Left renal cortex interstitium (tissue), 4 donors: ENCODE measurements around the gene NFIB. TPM values are rescaled to one million over a fixed set of nuclear protein-coding genes. Genes with fewer than 3 reads are reported as not detected.

Source experiments
- DNase-seq, 4 donors: peaks; one replicate each; pipeline ENCODE4 v3.0.0-alpha.2; 2013; ENCODE audit warnings: low read depth in 4 of 4, low spot score in 2 of 4, missing footprints in 1 of 4
- polyA plus RNA-seq, 4 donors: library from polyadenylated mRNA; unstranded; fragments of 120-200 nt; gene quantifications; one replicate each; pipeline ENCODE4 v1.2.1, GENCODE V29; 2013; ENCODE audit not compliant: insufficient read length in 4 of 4

The NFIB gene
- polyA plus RNA-seq, 4 donors: 16.2 to 21.5 (median 18.2) TPM

DNA sequence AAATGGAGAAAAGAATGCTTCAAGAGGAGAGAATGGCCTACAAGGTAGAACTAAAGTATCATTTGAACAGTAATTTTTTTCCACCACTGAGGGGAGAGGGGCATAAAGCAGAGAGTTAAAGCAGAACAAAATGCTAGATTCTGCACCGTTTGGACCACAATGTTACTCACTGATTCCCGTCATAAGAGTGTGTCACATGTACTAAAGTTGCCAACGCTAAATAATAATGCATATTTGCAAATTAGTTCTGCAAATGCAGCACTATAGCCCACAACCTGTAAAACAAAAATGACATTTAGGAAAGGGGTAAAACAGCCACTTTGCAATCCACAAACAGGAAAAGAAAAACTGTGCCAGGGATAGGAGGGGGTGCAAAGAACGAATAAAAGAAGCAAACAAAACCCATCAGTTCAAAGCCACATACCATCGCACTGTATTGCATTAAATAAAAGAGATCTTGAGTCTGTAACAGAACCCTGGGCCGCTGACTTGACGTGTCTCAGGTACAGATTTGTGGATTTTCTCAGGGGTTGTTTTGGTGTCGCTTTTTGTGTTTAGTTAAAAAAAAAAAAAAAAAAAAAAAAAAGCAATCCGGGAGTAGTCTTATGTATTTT, 7.7 kb upstream of the NFIB start:
- no peak for DNase-seq

DNA sequence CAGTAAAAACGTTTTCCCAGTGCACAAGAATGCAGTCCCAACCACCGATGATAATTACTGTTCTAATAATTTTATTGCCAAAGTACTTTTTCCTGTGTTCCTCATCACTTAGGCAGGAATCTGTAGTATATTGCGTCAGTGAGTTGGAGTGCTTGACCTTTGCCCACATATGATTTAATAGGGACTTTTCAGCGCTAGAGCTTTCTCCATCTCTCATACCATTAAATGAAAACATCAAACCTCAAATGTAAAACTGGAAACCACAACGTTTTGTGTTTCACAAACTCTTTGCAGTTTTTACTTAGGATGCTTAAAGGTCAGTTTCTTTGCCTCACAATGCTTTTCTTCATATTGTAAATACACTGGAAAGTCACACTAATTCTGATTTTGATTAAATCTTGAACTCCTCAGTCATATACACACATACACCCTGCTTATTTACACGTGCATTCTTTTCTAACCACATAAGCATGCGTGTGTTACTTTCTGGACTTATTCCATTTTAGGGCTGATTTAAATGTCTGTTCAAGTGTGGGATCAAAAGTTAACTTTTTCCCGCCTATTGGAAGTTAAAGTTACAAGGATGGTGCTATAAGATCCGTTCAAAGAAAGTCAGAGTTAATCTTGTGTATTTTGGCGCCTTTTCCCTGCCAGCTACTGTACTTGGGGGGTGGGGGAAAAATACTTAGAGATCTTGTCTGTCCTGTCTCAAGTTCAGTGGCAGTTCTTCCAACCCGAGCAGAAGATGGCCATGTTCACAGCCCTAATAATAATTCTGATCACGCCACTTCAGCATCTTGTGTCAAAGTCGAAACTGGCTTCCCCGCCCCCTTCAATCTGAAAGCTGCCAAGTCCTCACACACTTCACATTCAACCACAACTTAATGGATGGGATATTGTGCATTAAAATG, 6.6 kb upstream of the NFIB start:
- no peak for DNase-seq

DNA sequence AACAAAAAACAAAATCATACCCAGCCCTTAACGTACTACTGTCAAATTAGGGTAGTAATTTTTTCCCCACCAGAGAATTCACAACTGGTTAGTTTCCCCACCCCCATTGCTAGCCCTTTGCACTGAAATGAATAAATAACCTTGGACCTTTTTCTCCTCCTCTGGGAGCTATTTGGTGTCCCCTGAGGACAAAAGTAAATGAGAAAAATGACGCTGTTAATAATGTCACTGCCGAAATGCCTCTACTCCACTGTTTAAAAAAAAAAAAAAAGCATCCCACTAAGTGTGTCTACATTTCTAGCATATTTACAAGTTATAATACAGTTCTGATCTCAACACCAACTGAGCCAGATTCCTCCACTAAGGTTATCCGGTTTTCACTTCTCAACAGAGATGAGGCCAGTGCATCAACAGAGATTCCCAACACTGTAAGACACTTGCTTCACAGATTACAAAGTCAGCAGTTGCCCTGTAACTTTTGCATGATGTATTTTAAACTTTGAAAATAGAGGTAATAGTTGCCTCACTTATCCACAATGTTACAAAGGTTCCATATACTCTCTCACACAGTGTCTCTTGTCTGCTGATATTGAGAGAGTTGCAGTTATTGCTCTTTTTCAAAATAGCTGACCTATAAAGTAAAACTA, 5.1 kb upstream of the NFIB start:
- no peak for DNase-seq

DNA sequence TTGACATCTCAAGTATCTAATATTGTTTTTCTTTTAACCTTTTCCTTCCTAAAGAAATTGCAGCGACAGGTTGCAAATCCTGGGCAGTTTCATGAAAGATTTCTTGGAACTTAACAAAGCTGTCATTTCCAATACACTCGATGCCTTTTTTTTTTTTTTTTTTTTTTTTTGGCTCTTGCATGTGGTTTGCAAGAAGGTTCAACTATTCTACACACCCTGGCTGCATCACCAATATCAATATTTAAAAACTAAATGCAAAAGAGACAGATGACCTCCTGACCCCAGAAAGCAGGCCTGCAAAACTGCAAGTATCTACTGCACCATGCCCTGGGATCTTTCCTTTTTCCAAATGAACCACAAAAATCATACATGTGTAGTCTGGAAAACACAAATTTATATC, 4.4 kb upstream of the NFIB start:
- DNase-seq: no peak

DNA sequence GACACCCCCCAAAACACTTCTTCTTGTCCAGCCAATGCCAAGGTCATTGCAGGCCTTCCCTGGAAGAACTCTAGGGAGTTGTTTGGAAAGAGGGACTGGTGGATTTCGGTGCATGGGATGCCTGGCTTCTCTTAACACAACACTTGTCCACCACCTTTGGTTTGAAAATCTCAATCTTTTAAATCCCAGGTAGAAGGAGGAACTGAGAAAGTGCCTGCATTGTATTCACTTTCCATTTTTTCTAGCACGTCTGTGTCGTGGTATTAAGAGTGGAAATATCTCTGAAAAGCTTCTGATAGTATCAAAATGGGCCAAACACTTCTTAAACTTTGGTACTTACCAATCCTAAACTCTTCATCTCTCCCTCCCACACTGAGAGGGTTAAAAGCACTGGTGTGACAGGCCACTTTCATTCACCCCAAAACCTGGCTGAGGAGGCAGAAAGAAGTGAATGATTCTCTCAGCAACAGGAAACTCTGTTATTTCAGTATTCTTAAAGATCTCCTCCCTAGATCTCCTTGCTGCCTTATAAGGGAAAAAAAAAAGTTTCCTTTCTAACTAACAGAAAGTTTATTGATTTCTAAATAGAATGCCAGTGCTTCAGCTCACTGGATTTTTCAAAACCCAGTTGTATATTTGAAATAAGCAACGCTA, 3.9 kb upstream of the NFIB start:
- no peak for DNase-seq

DNA sequence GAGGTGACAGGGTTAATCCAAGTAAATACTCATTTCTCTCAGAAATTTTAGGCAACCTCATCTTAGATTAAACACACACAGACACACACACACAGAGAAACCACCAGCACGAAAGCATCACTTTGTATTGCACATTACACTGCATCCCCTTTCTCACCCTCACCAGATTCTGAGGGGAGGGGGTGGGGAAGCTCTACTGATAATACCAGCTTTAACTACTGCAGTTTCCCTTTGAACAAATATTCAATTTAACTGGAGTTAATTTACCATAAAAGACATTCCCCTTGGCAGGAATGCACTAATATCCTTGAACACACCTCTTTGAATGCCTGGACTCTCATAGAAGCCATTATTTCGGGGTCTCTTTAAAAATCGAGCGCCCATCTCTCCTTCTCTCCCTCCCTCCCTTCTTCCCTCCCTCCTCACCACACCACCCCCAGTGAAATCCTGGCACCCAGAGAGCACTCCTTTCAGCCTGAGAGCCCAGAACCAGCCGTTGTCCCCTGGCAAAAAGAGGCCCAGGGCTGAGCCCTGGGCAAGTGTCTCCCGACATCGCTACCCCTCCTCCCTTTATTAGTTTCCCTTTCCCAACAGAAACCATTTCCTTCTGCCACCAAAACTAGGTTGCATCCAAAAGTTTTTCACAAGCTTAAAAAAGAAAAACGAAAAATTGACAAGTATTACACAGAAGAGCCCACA, 2.8 kb upstream of the NFIB start:
- DNase-seq: no peak

DNA sequence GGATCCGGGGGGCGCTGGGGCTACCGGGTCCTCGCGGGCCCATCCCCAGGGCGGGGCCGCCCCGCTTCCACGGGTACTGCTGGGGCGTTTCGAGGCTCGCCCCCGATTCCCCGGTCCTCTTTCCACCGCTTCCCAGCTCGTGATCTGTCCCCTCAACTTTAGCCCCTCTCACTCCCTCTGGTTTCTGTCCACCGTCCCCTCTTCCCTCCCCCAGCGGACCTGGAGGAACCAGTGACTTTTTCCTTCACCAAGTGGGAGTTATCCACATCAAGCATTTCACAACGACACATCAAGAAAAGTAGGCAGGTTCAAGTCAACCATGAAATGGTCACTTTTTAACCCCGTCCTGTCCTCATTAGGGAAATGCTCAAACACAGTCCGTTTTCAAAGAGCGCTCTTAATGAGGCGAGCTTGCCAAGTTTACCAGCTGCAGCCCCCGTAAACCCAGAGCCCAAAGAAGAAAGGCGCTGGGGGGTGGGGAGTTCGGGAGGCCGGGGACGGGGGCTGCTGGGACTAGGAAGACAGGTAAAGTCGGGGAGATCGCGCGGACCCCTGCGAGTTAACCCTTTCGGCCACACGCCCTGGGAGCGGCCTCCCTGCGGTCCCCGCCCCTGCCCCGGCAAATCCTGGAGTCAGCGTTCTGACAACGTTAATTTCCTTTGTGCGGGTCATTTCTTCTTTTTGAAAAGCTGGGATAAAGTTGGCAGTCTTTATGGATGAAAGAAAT, 2.1 kb upstream of the NFIB start:
- DNase-seq: peak in 1 of 4 donors; percentile 79

DNA sequence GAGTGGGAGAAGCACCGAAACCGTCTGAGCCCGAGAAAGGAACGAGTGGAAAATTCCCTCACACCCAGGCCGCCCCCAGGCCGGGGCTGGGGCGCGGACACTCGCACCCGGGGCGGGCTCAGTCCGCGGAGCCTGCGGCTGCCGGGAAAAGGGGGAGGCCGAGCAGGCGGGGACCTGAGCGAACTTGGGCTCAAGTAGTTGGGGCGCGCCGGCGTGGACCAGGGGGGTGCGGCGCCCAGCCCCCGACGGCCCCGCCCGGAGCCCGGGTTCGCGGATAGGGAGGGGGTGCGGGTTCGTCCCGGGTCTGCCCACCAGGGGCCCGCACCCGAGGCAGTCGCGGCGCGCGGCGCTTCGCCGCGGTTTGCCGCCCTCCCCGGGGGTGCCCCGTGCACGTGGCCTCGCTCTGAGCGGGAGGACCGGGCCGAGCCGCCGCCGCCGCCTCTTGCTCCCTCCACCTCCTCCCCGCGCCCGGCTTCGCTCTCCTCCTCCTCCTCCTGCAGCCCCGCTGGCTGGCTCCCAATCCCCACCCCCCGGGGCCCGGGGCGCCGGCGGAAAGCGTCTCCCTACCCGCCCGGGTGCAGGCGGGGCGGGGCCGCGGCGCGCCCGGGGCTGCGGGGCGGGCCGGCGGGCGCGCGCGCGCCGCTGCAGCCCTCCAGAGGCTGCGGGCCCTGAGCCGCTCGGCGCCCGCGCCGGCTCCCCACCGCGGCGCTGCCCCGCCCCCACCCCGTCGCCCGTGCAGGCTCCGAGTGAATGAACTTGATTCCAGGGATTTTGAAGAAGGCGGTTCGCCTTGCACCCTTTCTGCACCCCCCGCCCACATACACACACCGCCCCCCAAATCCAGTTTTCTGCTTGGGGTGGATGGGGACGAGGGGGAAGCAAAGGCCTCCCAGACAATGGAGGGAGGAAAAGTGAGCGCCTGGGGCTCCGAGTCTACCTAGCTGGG, 1.3 kb upstream of the NFIB start:
- DNase-seq: no peak

DNA sequence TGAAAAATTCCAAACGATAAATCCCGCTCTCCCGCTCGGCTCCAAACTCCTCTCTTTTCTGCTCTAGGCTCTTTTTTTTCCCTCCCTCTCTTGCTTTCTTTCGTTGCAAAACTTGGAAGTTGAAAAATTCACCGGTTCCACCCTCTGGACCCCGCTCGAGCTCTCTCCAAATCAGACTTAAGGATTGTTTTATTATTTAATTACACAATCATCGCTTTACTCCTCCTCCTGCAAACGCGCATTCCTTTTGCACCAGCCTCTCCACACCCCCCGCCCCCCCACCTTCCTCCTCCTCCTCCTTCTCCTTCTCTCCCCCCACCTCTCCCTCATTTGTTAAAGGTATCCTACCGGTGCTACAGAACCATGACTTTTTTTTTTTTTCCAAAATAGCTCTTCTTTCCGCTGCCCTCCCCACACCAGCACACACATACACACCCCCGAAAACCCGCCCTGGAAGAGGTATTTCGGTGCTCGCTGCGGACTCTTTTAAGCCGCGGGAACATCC, 535 bp upstream of the NFIB start:
- DNase-seq: no peak

DNA sequence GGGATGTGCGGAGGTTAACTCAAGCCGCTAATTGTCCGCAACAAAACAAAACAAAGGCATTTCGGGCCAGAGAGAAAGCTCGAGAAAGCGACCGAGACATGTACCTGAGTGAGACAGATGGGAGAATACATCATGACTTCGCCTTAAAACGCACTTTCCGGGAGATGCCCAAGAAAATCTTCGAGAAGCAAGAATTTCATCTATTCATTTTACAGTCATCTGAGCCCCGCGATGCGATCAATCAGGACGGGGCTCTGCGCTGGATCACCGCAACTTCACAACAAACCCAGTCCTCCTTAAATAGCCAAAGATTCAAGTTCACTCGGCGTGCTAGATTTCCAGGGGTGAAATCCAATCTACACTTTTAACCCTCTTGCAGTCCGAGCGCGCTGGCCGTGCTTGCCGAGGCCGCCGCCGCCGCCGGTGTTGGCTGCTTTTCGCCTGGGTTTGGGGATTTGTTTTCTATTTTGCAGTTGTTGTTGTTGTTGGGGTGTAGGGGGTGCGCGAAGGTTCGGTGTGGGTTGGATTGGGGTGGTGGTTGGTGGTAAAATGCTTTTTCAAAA, 482 bp downstream of the NFIB start:
- DNase-seq: peak in 1 of 4 donors; percentile 69

DNA sequence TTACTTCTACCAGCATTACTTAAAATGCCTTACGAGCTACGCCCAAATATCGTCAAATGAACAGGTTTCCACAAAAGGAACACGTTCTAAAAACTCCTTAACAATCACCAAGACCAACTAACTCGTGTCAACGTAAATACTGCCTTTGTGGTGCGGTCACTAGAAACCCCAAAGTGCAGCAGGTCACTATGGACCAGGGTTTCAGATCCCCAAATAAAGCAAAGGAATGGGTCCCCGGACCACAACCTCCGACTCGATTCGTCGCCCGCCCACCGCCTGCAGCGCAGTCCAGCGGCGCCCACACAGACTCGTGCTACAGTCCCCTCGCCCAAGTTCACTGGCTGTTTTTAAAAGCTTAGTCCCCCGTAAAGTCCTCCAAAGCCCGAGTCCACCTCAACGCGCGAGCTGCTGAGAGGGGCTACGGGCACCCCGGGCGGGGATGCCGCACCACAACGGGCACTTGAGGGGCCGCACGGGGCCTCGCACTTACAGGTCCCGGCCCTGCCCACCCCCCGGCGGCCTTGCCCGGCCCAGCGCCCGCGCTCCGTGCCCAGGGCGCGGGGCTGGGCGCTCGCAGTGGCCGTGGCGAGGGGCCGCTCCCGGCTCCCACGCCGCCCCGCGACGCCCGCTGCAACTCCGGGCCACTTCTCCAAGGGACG, 1.1 kb downstream of the NFIB start:
- peak in 1 of 4 donors; percentile 74 for DNase-seq

DNA sequence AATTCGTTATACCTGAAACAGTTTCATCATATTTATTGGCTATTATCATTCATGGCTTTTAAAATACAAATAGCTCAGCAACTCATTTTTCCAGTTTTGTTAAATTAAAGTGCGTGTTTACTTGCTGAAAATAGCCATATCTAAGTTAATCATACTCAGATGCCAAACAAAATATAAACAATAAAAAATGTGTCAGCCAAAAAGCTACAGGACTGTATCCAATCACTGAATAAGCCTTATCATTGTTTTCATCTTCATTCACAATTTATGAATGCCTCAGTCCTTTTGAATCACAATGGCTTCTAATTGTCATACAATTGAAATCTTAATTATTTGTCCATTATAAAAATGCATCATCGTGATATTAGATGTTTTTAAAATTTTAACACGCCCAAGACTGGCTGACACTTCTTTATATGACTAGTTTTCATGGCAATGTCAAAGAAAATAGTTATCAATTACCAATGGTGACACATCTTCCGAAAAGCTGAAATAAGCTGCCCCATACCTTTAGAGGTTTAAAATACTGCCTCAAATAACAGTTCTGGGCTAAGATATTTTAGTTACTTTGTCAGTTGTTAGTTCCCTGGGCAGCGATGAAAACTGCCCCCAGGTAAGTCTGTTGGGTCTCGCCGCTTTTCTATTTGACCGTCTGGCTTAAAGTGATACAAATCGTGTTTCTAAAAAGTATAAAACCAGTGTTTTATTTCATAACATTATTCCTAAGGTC, 1.8 kb downstream of the NFIB start:
- no peak for DNase-seq

DNA sequence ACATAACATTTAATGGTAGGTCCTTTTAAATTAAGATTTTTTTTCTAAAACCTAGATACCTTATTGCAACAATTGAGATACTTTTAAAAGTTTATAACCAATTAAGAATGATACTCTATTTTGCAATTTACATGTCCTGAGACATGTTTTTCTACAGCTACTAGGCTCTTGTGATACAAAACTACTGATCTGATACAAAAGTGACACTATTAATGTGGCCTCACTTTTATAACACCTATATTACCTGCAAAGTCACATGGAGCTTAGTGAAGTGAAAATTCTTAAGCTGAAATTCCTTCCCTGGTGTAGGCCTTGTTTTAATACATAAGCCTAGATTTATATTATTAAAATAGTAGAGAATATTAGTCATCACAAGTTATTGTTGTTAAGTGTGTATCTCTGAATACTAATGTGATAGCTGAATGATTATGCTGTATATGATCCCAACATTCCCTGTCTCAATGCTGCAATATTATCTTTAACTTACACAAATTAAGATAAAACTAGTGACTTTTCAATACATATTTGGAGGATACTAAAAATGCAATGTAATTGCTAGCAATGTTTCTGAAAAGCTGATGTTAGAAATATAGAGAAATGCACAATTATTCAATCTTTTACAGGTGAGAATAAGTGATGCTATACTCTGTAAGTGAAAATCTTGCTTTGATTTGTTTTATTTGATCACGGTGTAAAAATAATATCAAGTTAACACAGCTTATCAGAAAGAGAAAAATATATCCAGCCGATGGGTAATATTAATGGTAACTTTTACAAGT, 2.6 kb downstream of the NFIB start:
- DNase-seq: no peak

DNA sequence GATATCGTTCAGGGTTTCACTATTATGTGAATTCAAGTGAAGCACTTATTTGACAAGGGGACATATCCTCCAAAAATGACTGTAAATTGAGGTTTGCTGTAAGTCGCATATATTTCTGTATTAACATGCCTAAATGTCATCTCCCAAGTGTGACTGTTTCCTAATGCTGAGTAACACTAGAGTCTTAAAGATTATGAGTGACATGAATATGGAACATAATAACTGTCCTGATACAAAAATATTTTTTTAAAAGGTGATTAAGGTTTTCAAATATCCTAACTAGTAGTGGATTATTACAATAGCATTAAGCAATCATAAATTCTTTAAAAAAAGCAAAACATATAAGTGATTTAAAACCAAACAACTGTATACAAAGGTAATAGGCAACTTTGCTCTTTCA, 3.6 kb downstream of the NFIB start:
- no peak for DNase-seq

DNA sequence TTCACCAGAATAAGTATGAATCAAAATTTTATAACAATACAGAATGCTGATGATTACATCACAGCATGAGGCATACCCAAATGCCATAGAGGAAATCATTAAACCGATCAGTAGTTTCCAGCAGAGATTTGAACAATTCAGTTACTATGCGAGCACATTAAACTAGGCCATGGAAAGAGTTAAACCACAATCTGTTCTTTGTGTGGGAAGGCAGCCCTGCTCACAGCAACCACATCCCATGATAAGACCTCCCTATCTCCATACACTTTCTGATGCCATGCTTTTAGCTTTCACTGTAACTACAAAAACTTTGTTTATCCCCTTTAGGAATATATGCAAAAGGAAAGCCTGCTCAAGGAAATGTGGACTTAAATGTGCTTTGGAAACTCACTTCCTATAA, 4.5 kb downstream of the NFIB start:
- DNase-seq: no peak

DNA sequence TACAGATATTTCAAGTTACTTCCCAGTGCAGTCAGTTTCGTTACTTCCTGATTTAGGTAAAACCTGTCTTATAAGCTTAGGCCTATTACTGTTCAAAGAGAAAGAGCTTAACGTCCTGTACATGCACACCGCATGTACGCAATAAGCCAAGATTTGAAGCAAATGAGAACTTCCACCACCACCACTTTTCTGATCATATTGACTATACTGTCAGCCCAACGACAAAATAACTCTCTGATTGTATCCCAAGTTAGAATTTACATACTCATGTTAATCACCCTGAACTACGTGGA, 5.1 kb downstream of the NFIB start:
- no peak for DNase-seq
